ENCODE data around the gene PLXNA4.

DNA sequence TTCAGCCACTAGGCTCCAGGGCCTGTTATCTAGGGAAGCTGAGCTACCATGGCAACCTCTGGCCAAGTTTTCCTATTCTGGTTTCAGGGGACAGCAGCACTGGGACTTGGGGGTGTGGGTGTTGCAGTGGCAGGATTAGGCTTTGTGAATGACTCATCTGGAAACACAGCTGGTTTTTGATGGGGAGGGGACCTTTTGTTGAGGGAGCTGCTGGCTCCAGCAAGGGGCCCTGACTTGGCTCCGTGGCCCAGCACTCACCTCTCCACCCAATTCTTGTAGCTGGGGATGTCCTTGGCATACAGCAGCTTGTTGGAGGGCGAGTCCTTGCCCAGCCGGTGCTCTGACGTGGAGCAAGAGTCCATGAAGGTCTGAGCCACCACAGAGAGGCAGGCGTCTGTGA, 435.9 kb downstream of the PLXNA4 start:
- TF ChIP-seq, protein P1, sequence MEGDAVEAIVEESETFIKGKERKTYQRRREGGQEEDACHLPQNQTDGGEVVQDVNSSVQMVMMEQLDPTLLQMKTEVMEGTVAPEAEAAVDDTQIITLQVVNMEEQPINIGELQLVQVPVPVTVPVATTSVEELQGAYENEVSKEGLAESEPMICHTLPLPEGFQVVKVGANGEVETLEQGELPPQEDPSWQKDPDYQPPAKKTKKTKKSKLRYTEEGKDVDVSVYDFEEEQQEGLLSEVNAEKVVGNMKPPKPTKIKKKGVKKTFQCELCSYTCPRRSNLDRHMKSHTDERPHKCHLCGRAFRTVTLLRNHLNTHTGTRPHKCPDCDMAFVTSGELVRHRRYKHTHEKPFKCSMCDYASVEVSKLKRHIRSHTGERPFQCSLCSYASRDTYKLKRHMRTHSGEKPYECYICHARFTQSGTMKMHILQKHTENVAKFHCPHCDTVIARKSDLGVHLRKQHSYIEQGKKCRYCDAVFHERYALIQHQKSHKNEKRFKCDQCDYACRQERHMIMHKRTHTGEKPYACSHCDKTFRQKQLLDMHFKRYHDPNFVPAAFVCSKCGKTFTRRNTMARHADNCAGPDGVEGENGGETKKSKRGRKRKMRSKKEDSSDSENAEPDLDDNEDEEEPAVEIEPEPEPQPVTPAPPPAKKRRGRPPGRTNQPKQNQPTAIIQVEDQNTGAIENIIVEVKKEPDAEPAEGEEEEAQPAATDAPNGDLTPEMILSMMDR (IDR thresholded peaks at IDR 0.05; ENCODE audit: low read depth, low read length) = no peak
- TF ChIP-seq EZH2phosphoT487 (IDR thresholded peaks at IDR 0.05; ENCODE audit: low read depth) = no peak
